DMS79 (cell line): Measurements from ENCODE around the gene HHIP.

Experiments
- DNase-seq: peaks from one replicate; lab custom pipeline; 2025; lab: John Stamatoyannopoulos, UW

The HHIP gene

DNA sequence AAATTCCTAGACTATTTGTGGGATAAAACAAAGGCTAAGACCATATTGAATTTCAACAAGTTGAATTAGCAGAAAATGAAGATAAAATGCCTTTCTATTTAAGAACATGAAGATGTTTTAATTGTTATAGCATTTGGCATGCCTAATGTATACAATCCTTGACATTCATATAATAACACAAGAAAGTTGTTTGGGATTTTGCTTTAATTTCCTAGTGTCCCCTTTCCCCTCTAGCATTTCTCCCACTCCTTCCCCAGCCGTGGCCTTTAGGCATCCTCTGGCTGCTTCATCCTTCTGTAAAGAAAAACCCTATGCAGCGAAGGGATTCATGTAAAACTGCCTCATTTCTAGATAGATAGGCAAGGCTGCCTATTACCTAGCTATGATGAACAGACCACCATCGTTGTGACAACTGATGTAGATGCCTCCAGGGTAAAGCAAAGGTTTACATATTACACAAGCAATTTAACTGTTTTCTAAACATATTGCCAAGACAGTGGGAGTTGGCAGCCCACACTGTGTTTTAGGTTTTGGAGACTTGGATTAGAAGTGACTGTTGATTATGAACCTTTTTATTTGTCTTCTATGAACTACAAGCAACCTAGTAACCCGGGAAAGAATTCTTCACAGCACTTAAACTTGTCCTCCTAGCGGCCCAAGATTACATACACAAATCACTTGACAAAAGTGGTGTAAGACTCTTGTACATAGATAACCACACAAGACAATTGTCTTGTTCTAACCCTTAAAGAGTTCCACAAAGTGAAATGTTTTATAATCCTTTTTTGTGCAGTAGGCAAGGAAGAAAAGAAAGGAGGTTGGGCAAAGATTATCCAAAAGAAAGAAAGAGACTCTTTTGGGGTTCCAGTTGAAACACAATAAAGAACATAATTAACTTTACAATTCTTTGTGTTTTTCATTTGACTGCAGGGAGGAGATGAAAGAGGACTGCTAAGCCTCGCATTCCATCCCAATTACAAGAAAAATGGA is 59.9 kb downstream of the HHIP start:
- no peak for DNase-seq

DNA sequence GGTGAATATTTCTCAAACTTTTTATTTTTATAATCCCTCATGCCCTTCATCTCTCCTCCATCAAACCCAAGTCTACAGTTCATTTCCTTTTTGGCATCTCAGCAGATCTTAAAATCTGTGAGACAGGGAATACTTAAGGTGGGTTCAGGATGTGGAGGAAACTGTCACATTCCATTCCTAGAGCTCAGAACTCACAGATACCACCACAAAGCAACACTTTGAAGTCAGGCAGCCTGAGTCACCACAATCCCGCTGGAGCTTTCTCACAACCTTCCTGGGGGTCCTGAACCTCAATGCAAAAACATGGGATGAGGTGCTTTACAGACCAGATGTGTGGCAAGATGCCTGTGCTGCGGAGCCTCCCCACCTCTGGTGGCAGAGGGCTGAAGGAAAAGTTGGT is 63.2 kb downstream of the HHIP start:
- DNase-seq, result no peak

DNA sequence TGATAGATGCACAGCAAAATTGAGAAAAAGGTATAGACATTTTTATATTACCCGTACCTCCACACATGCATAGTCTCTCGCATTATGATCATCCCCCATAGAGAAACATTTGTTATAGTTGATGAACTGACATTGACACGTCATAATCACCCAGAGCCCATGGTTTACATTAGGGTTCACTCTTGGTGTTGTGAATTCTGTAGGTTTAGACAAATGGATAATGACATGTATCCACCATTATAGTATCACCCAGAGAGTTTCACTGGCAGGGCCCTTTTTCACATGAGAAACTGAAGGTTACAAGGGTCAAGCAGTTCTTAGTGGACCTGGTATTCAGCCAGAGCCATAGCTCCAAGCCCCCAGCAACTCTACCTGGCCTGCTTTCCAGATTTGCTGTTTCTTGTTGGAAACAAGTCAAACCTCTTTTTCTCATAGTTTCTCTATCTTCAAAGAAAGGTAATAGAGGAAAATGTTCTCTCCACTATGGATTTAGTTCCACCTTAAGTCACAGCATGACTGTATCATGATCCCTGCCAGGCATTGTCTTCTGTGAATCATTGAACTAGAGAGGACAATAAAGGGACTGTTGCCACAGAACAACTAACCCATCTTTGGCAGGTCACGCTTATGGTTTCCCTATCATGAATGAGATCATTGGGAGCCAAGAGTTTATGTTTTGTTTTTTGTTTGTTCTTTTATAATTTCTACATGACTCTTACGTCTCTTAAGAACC is 64.0 kb downstream of the HHIP start:
- no peak for DNase-seq

DNA sequence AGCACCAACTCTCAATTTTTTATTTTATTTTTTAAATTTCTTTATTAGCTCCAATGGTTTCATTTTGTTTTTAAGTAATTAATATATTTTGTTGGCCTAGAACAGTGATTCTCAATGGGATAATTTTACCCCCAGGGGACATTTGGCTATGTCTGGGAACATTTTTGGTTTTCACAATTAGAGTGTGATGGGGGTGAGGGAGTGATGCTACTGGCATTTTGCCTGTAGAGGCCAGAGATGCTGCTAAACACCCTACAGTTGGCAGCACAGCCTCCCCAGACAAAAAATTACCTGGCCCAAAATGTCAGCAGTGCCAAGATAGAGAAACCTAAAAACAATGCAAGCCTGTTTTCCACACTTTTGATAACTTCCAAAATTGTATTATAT is 64.6 kb downstream of the HHIP start:
- no peak for DNase-seq

DNA sequence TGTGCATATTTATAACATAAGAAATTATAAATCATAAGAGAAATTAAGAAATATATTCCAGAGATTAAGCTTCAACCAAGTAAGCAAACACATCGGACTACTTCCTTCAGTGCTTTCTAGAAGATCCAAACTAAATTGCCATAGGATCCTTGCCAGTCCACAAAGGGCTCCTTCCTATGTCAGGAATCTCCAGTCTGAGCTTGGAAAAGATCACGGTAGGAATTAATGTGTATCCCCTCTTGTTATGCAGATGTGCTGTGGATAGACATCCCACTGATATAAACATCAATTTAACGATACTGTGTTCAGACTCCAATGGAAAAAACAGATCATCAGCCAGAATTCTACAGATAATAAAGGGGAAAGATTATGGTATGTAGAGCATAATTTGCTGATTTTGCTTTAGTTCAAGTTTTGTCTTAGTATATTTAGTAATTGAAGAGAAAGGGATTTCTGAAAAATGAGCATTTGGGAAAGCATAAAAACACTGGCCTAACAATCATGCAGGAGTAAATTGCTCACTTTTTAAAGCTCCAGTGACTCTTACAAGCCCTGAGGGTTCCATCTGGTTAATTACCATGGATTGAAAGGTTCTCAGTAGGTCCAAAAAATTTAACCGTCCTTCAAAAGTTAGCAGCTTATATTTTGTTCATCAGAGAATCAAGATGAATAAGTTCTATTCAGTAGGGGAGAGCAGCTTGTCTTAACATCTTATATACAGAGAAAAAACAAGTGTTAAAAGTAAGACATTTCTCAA is 65.9 kb downstream of the HHIP start:
- DNase-seq, result no peak

DNA sequence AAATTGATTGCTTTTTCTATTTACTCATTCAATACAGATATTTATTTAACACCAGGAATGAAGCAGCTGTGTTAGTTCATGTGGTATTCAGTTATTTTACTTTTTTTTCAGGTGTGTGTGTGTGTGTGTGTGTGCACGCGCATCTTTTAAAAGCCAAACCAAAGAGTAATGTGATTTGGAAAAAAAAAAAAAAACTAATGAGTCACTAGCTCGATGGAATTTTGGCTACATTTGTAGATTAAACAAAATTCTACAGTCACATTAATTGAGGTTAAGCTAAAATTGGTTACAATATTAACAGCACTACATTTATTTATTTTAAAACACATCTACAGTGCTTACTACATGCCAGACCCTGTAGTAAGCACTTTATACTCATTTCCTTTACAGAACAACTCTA is 66.8 kb downstream of the HHIP start:
- no peak for DNase-seq

DNA sequence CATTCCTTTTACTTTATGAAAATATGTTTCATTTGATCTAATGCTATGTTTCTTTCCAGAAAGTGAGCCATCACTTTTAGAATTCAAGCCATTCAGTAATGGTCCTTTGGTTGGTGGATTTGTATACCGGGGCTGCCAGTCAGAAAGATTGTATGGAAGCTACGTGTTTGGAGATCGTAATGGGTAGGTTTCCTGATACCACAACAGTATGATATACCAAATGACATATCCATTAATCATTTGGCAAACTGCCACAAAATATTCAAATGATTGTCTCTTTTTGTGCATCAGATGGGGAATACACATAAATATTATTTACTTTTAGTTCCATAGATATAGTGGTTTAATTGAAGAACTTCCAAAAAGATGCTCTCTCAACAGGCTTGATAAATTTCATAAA is 68.2 kb downstream of the HHIP start:
- DNase-seq, result no peak

DNA sequence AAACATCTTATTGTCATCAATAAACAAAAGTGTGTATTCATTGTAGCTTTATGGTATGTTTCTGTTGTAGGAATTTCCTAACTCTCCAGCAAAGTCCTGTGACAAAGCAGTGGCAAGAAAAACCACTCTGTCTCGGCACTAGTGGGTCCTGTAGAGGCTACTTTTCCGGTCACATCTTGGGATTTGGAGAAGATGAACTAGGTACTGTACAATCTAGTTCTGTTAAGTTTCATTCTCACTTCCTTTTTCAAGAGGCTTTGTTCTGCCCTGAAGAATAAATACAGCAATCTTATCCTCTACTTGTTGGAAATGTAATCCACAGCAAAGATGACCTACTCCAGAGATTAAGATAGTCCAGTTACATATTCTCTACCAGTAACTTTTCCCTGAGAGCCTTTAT is 69.3 kb downstream of the HHIP start:
- DNase-seq, result no peak

DNA sequence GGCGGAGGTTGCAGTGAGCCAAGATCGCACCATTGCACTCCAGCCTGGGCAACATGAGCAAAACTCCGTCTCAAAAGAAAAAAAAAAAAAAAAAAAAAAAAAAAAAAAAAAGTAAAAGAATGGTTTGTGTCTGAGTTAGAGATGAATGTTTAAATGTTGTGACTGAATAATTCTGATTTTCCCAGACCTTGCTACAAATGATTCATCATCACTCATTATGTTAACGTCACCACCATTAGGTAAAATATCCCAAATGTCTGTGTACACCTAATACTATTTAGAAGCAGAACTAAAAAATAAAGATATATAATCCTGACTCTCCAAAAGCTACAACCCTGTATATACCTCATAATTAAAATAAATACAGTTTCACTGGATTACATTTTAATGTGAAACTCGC is 70.8 kb downstream of the HHIP start:
- no peak for DNase-seq

DNA sequence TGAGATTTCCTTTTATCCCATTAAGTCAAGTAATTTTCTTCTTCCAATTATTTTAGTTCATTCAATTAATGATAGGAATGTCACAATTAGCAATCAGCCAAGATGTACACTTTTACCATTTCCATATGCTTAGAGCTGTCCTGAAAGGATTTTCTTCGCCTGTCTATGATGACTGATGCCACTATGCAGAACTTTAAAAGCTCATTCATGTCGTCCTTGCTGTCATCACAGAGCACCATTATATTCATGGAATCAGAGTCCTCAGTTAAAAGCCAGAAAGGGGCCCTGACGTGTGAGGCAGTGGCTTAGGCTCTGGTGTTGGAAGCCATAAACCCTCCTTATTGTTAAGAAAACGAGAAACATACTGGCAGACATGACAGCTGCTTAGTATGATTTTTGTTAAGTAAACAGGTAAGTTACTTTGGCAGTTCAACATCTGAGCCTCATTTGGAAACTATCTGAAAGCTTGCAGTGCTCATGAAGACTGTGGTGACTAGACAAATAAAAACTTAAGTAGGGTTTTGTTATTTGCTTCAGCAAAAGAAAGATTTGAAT is 73.1 kb downstream of the HHIP start:
- no peak for DNase-seq

DNA sequence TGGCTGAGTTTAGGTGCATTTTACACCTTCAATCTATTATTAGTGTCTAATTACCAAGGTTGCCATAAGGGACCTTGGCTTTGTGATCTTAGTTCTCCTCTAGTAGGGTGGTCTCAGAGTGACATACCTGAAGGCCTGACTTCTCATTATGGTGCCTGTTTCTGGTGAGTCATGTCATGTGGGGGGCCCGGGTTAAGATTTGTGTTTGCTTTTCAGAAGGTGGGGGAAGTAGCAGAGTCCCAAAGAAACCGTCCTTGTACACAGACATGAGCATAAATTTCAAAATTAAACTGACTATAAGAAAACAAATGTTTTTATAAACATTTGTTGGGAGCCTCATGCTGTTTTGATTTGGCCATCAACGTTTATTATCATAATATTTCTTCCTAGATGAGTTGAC is 74.5 kb downstream of the HHIP start:
- no peak for DNase-seq

DNA sequence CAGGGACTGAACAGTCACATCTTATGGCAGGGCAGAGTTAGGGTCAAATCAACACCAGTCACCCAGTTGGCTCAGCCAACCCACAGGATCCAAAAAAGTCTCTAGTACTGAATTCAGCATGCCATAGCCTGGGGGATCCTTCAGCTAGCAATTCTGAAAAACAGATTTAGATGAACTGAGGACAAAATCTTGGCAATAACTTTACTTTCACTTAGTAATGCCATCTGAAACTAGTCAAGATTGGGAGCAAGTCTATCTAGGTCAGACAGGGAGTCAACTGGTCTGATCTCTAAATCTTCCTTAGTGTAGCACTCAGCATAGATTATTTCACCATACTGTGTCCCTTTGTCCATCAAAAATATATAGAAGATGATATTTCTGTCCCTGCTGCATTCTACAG is 76.0 kb downstream of the HHIP start:
- no peak for DNase-seq

DNA sequence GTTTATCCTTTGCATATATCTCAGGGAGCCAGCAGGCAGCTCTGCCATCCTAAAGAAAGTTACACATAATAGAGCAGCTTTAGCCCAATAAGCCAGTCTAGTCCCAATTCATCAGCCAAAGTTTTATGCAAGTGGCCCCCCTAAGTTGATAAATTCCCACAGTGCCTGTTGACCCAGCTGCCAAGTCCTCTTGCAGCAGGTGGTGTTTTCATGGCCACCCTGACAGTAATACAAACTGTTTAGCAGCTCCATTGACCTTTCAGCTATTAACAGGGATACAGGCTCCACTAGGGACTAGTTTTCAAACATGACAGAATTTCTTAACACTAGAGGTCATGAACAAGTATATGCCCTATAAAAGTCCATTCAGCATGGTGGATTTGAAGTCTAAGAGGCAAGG is 77.5 kb downstream of the HHIP start:
- DNase-seq, result no peak

DNA sequence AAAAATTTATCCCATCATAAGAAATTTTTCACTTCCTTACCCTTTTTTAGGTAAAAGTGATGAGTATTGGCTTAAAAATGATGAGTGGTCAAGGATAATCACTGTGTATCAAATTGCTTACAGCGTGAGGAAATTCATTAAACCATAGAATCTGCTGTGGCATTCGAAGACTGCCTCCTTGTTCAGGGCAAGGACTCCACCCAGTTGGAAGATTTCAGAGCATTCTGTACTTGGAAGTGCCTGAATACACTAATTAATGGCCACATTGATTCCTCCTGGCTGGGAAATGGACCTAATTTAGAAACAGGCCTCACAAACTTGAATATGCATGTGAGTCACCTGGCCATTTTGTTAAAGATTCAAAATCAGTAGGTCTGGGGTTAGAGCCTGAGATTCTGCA is 83.2 kb downstream of the HHIP start:
- DNase-seq, result no peak

DNA sequence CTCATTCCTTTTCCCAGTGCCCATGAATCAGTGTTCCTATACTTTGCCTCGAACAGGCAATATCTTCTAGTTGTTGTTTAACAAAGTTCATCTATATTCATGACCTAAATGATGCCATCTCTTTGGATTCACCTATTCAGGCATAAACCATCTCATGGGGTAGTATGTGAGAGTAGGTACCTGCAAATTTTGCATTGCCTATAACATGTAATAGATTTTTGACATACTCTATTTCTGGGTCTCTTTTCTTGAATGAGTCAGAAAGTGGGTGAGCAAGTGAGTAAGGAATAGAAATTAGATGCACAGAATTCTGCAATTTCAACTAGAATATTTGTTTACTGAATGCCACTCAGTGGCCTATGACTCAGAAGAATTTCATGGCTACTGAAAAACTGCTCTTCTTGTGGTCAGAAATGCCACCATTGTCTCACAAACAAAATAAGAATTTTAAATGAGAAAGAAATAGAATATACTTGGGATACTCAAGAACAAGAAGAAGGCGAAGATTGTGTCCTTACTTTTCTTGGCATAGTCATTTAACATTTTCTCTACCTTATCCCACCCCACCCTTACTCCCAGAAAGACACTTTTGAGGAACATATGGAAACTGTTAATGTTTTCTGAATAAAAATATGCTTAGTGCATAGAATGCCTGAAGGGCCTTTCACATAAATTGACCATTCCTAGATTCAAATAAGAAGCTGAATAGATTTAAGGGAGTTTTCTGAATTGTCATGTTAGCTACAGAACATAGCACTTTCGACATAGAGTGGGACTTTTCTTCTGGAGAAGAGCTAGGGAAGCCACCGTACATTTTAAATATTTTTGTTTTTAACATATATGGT is 86.8 kb downstream of the HHIP start:
- DNase-seq, result no peak

DNA sequence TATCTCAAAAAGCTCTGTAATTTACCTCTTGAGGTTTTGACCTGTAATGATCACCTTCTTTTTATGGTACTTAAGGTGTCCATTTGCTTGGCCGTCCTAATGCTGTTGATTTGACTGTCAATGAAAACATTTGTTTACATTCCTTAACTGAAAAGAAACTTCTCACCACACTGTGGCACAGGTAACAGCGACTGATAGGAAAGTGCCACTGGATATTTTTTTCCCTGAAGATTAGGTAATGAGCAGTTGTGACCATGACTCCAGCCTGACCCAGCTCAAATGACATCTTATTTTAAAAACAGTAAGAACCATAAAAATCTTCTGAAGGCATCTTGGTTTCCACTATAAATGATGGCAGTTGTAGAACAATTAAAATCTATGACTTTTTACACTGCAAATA is 87.6 kb downstream of the HHIP start:
- DNase-seq, result no peak

DNA sequence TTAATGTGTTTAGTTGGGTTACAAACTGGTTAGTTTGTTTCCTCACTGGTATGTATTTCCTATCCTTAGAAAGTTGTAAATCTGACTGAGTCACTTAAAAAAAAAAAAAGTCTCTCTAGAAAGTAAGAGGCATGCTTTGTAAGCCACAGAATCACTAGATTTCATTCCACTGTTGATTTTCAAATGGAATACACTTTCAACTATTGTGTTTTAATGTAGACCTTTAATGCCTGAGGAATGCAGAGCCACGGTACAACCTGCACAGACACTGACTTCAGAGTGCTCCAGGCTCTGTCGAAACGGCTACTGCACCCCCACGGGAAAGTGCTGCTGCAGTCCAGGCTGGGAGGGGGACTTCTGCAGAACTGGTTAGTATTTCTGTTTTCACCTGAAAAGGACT is 88.6 kb downstream of the HHIP start:
- no peak for DNase-seq

DNA sequence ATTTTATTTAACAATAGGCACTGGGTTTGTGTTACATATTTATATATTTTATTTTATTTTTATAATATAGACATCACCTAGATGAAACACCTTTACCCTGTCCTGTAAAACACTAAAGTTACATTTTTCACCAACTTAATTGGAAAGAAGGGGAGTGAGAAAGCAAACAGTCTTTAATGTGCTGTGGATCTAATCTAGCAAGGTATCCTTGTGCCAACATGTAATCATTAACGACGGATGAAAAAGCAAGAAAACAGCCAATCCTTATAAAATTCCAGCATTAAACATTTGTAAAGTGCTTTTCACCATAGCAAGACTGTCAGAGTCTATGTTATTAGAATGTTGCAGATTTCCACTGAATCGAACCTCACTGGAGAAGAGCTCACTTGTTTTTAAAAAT is 92.7 kb downstream of the HHIP start:
- no peak for DNase-seq

DNA sequence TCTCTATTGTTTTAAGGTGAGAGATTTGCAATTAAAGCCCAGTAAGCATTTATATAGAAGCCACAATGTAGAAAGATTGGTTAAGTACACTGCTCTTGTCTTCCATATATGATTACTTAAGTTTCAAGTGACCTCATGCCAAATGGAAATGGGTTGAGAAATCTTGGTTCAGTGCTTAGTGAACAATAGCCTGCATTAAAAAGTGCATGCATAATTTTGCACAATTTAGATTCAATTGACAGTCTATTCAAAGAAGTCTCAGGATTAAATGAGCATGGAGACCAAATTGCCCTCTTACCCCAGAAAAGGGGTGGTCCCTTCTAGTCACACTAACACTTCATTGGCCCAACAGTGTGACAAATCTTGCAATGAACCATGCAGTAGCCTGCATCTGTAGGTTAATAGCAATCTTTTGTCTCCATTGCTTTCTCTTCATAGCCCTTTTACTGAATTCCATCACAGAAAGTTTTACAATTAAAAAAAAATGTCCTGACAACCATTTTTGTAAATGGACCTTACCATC is 93.6 kb downstream of the HHIP start:
- DNase-seq, result no peak

DNA sequence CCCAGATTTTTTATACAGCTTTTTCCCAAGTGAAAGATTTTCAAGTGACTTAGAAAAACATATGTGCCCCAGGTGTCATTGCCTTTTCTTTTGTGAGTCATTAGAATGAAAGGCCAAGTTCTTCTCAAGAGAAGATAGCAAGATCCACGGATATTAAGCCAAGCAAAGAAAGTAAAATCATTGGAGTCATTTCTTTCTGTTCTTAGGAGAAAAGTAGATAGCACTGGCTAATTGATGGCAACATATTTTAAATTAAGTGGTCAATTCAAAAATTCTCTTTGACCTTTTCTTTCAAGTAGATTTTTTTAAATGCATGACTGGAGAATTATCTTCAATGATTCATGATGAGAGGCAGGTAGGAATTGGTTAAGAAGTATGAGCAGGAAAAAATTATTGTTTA is 94.4 kb downstream of the HHIP start:
- no peak for DNase-seq
